Choroid plexus epithelial cell (primary cell): ENCODE measurements around the gene CD4.
"Not testable (repeated sequence)": the region's sequence is repeated elsewhere in the genome, so short reads cannot be mapped to it uniquely, and the experiment has no call there.

Source experiments
- DNase-seq: peaks from one replicate; pipeline ENCODE4 v3.0.0-alpha.2; 2010; ENCODE audit warnings: low read depth
- H3K4me3 ChIP-seq: 2 replicates; pipeline ENCODE4 v1.5.1; 2011; ENCODE audit warnings: low read depth, mild to moderate bottlenecking, control low read depth, low read length, moderate library complexity
- CTCF ChIP-seq: conservative IDR thresholded peaks from 2 replicates; pipeline ENCODE4 v1.5.1; 2011; ENCODE audit warnings: low read depth, mild to moderate bottlenecking, control low read depth, inconsistent platforms, low read length, moderate library complexity

The CD4 gene

GRCh38 chr12:6866163-6866919 lies 77.0 kb downstream of the CD4 start:
- peak; percentile 4 for DNase-seq

GRCh38 chr12:6866920-6867412 lies 77.6 kb downstream of the CD4 start:
- DNase-seq: no peak
- no peak for TF ChIP-seq CTCF
- H3K4me3 ChIP-seq: peak overlapping the region; percentile 91

More at GRCh38 chr12:6866163-6866919, 77.0 kb downstream of the CD4 start:
- peak overlapping the region; percentile 91 for H3K4me3 ChIP-seq
- no peak for TF ChIP-seq CTCF

- no peak for TF ChIP-seq CTCF
- H3K4me3 ChIP-seq: peak within 1 kb of the TSS; percentile 91
- peak; percentile 84 for DNase-seq
Measured at GRCh38 chr12:6867413-6868210, 78.3 kb downstream of the CD4 start, which contains the start of gene TPI1. Gene TPI1 (plus strand): TSS chr12:6867531. CDS start chr12:6867567, 36 bp downstream.

GRCh38 chr12:6868211-6869048 lies 79.1 kb downstream of the CD4 start:
- H3K4me3 ChIP-seq: peak overlapping the region; percentile 91
- peak; percentile 38 for DNase-seq
- TF ChIP-seq CTCF: peak; percentile 47

- DNase-seq: peak; percentile 81
- TF ChIP-seq CTCF: peak; percentile 90
- peak overlapping the region; percentile 91 for H3K4me3 ChIP-seq
Measured at GRCh38 chr12:6869049-6870021, 80.0 kb downstream of the CD4 start.

GRCh38 chr12:6870304-6870703 lies 81.0 kb downstream of the CD4 start:
- not testable (repeated sequence) for DNase-seq, H3K4me3 ChIP-seq
